ENCODE results near the gene SPSB2. TPM values are rescaled to one million over a fixed set of nuclear protein-coding genes. Genes with fewer than 3 reads are reported as not detected.

The SPSB2 gene
- total and polyA plus RNA-seq, 10 donors = 7.0 to 17.0 (median 11.1) TPM

DNA sequence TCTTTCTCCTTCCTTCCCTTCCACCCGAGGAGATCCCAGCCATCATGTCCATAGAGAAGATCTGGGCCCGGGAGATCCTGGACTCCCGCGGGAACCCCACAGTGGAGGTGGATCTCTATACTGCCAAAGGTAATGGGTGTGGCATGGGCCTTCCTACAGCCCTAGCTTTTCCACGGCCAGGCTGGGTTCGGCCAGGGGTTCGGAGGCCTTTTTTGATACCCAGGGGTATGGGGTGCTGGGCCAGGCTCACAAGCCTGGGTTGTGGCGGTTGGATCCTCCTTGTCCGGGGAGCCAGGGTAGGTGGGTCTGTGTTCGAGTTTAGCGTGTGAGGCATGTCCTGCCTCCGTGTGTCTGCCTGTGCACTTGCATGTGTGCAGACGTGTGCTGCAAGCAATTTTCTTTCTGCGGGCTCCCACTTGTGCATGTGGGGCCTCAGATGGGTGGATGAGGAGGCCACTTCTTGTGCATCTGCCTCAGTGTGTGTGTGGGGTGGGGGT lies 42.7 kb upstream of the SPSB2 start:
- H3K27ac ChIP-seq = peak overlapping the region in 2 of 8 donors; percentile 83
- peaks cover 0 to 26% (median 0%) of the 10 kb centered on the region in 6 donors for H3K36me3 ChIP-seq
- peak overlapping the region in 2 of 8 donors; percentile 62 to 90 for H3K4me3 ChIP-seq
- WGBS, 5 donors = 71 to 90% (median 83%) methylated on average over 8 to 14 of the region's 14 CpGs
- peaks cover 4 to 34% (median 20%) of the 10 kb centered on the region in 6 donors for H3K4me1 ChIP-seq
- DNase-seq = peak; percentile 66
- no peak for TF ChIP-seq POLR2A (IDR thresholded peaks at IDR 0.05)
- TF ChIP-seq, protein P1, sequence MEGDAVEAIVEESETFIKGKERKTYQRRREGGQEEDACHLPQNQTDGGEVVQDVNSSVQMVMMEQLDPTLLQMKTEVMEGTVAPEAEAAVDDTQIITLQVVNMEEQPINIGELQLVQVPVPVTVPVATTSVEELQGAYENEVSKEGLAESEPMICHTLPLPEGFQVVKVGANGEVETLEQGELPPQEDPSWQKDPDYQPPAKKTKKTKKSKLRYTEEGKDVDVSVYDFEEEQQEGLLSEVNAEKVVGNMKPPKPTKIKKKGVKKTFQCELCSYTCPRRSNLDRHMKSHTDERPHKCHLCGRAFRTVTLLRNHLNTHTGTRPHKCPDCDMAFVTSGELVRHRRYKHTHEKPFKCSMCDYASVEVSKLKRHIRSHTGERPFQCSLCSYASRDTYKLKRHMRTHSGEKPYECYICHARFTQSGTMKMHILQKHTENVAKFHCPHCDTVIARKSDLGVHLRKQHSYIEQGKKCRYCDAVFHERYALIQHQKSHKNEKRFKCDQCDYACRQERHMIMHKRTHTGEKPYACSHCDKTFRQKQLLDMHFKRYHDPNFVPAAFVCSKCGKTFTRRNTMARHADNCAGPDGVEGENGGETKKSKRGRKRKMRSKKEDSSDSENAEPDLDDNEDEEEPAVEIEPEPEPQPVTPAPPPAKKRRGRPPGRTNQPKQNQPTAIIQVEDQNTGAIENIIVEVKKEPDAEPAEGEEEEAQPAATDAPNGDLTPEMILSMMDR (IDR thresholded peaks at IDR 0.05 in 8 of 11, conservative IDR thresholded peaks at IDR 0.05 in 3 of 11) = no peak
- TF ChIP-seq POLR2AphosphoS5 (IDR thresholded peaks at IDR 0.05) = no peak
- peaks cover 0 to 39% (median 0%) of the 10 kb centered on the region in 7 donors for H3K27me3 ChIP-seq (replicated peaks in 1 of 7)
- no peaks in the 10 kb centered on the region for H3K9me3 ChIP-seq
- intact Hi-C loops (cut with DNase I; ENCODE audit: low total_unique reads) = no loop called here

DNA sequence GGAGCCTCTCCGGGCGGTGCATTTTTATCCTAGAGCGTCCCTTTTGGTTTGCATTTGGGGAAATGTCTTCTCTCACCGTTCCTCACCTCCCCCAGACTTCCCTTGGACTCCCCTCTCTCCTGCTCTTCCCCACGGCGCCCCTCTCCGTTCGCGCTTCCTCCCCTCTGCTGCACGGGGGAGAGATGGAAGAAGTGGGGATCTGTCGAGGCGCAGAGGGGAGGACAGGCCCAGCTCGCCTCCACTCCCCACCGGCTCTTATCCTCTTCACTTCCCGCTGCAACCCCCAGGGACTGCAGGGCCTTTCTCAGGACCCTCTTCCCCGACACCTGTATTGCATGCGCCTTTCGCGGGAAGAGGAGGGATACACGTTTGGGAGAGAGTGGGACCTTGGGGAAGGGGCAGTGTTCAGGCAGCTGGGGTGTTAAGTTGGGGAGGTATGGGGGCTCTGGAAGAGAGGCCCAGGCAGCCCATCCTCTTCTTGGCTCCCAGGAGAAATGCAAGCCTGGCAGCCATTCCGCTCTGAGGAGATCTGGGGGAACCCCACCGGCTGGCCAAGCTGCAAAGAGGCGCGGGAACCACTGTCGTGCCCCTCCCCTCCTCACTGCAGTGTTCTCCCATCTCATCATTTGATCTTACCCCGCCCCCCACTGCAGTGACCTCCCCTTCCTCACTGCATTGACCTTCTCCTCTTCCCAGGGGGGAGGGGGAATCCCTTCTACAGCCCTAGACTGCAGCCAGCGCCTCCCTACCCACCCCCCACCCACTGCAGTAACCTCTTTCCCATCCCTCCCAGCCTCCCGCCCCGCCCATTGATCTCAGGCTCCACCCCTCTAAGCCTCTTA lies 42.1 kb upstream of the SPSB2 start:
- peak; percentile 71 for DNase-seq
- Histone ChIP-seq H3K27me3 (replicated peaks in 1 of 7) (peaks cover 0 to 39% (median 0%) of the 10 kb centered on the region in 7 donors), H3K4me1 (peaks cover 4 to 34% (median 20%) of the 10 kb centered on the region in 6 donors), H3K27ac (peak overlapping the region; percentile 63 to 83 (median 78)), H3K36me3 (peaks cover 0 to 26% (median 0%) of the 10 kb centered on the region in 6 donors), H3K9me3 (no peaks in the 10 kb centered on the region), H3K4me3 (peak overlapping the region; percentile 50 to 90 (median 60))
- 20 to 25% (median 22%) methylated on average over 28 to 29 of the region's 29 CpGs for WGBS, 5 donors
- intact Hi-C loops (cut with DNase I; ENCODE audit: low total_unique reads) = no loop called here
- TF ChIP-seq, protein P1 (IDR thresholded peaks at IDR 0.05 in 8 of 11, conservative IDR thresholded peaks at IDR 0.05 in 3 of 11) = no peak
- TF ChIP-seq POLR2AphosphoS5 (IDR thresholded peaks at IDR 0.05) (no peak), POLR2A (IDR thresholded peaks at IDR 0.05) (no peak)

DNA sequence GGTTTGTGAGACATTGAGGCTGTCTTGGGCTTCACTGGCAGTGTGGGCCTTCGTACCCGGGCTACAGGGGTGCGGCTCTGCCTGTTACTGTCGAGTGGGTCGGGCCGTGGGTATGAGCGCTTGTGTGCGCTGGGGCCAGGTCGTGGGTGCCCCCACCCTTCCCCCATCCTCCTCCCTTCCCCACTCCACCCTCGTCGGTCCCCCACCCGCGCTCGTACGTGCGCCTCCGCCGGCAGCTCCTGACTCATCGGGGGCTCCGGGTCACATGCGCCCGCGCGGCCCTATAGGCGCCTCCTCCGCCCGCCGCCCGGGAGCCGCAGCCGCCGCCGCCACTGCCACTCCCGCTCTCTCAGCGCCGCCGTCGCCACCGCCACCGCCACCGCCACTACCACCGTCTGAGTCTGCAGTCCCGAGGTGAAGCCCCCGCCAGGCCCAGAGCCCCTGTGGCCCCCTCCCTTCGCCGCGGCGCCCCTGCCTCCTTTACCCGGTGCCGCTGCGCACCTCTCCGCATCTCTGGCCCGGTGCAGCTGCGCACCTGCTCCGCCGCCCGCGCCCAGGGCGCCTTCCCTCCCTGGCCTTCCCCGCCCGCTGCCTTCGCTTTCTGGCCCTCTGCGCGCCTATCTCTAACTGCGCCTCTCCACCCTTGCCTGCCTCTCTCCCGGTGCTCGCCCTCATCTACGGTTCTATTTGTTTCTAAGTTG lies 41.3 kb upstream of the SPSB2 start, which contains the start of gene ENO2:
Gene ENO2 (plus strand): TSS at position 335 of the 701 bp plus-strand sequence. CDS start 1,253 bp downstream, outside the sequence.
- H3K9me3 ChIP-seq = no peaks in the 10 kb centered on the region
- peak within 1 kb of the TSS; percentile 50 to 90 (median 60) for H3K4me3 ChIP-seq
- H3K27ac ChIP-seq = peak within 1 kb of the TSS; percentile 63 to 83 (median 78)
- peak; percentile 94 for DNase-seq
- TF ChIP-seq, protein P1 (IDR thresholded peaks at IDR 0.05 in 8 of 11, conservative IDR thresholded peaks at IDR 0.05 in 3 of 11) = no peak
- peak; percentile 47 to 73 (median 70) for TF ChIP-seq POLR2AphosphoS5 (IDR thresholded peaks at IDR 0.05)
- no peak for TF ChIP-seq POLR2A (IDR thresholded peaks at IDR 0.05)
- WGBS, 5 donors = 0 to 1% (median 0%) methylated on average over 30 to 68 of the region's 68 CpGs
- peaks cover 0 to 23% (median 0%) of the 10 kb centered on the region in 6 donors for H3K36me3 ChIP-seq
- peaks cover 0 to 39% (median 0%) of the 10 kb centered on the region in 7 donors for H3K27me3 ChIP-seq (replicated peaks in 1 of 7)
- peaks cover 4 to 34% (median 20%) of the 10 kb centered on the region in 6 donors for H3K4me1 ChIP-seq
- intact Hi-C loops (cut with DNase I; ENCODE audit: low total_unique reads) = no loop called here

All from spleen (tissue), 11 donors.